ENCODE data around the gene ATG13.

GRCh38 chr11:46686886-46687795, 69.8 kb downstream of the ATG13 start:
- TF ChIP-seq CTCF (IDR thresholded peaks at IDR 0.05; ENCODE audit: low read length) (no peak), EZH2phosphoT487 (IDR thresholded peaks at IDR 0.05; ENCODE audit: low read length) (no peak), EZH2 (optimal IDR thresholded peaks at IDR 0.05; ENCODE audit: low read depth, low read length) (no peak)

All from MM.1S (cell line).